ENCODE results near the gene HSF5.

The HSF5 gene

GRCh38 chr17:58382108-58382871, 105.9 kb downstream of the HSF5 start:
- WGBS (ENCODE audit: extremely low coverage, insufficient coverage, insufficient read length) = no CpG with 5 or more reads among the region's 4 CpGs
- Histone ChIP-seq H3K4me1 (ENCODE audit: control insufficient read depth in 1 of 2, insufficient read depth in 2 of 2, low read length in 2 of 2) (peaks cover 21 to 26% of the 10 kb centered on the region in 2 experiments), H3K36me3 (ENCODE audit: control insufficient read depth in 1 of 2, insufficient read depth in 2 of 2, low read length in 2 of 2) (no peaks in the 10 kb centered on the region), H3K4me2 (ENCODE audit: low read length) (no peak overlapping the region), H3K14ac (ENCODE audit: low read length) (no peak overlapping the region), H3K4me3 (ENCODE audit: low read depth, low read length) (no peak overlapping the region), H2BK12ac (ENCODE audit: low read length) (no peak overlapping the region), H2BK5ac (ENCODE audit: low read depth, low read length, poor library complexity) (no peak overlapping the region), H3K9ac (ENCODE audit: low read length) (no peak overlapping the region), H3K4ac (ENCODE audit: low read depth, low read length) (no peak overlapping the region), H3K9me3 (ENCODE audit: insufficient read depth, low read depth, low read length) (no peaks in the 10 kb centered on the region), H2AK5ac (ENCODE audit: low read length) (no peak overlapping the region), H3K18ac (ENCODE audit: low read length) (no peak overlapping the region), H3K27ac (ENCODE audit: low read depth, low read length) (no peak overlapping the region), H2AFZ (ENCODE audit: insufficient read depth, low read length, poor library complexity) (no peak overlapping the region), H4K12ac (ENCODE audit: low read depth, low read length) (no peak overlapping the region), H4K8ac (ENCODE audit: low read depth, low read length) (no peak overlapping the region), H3K79me2 (ENCODE audit: control insufficient read depth, insufficient read depth, low read length, poor library complexity) (no peaks in the 10 kb centered on the region), H3K27me3 (ENCODE audit: insufficient read depth, low read length) (no peaks in the 10 kb centered on the region), H4K91ac (ENCODE audit: low read depth, low read length) (no peak overlapping the region), H3K79me1 (ENCODE audit: low read length) (peaks cover 3% of the 10 kb centered on the region), H2BK120ac (ENCODE audit: insufficient read depth, low read length, poor library complexity) (no peak overlapping the region), H3K23ac (ENCODE audit: low read length) (no peak overlapping the region)
- no peak for DNase-seq

- no peaks in the 10 kb centered on the region for H3K79me2 ChIP-seq (ENCODE audit: control insufficient read depth, insufficient read depth, low read length, poor library complexity)
- H4K8ac ChIP-seq (ENCODE audit: low read depth, low read length) = no peak overlapping the region
- H4K91ac ChIP-seq (ENCODE audit: low read depth, low read length) = no peak overlapping the region
These were observed 106.8 kb downstream of the HSF5 start for GRCh38 chr17:58381124-58382035.

GRCh38 chr17:58380207-58381123, 107.7 kb downstream of the HSF5 start:
- Histone ChIP-seq H2AK5ac (ENCODE audit: low read length) (no peak overlapping the region), H2BK5ac (ENCODE audit: low read depth, low read length, poor library complexity) (no peak overlapping the region)

More at GRCh38 chr17:58381124-58382035, 106.8 kb downstream of the HSF5 start:
- Histone ChIP-seq H3K36me3 (ENCODE audit: control insufficient read depth in 1 of 2, insufficient read depth in 2 of 2, low read length in 2 of 2) (no peaks in the 10 kb centered on the region), H3K9me3 (ENCODE audit: insufficient read depth, low read depth, low read length) (no peaks in the 10 kb centered on the region), H3K4me1 (ENCODE audit: control insufficient read depth in 1 of 2, insufficient read depth in 2 of 2, low read length in 2 of 2) (peaks cover 27 to 35% of the 10 kb centered on the region in 2 experiments), H2AK5ac (ENCODE audit: low read length) (no peak overlapping the region), H3K23ac (ENCODE audit: low read length) (no peak overlapping the region), H3K9ac (ENCODE audit: low read length) (no peak overlapping the region), H3K14ac (ENCODE audit: low read length) (no peak overlapping the region), H3K79me1 (ENCODE audit: low read length) (peaks cover 6% of the 10 kb centered on the region), H2BK5ac (ENCODE audit: low read depth, low read length, poor library complexity) (no peak overlapping the region), H3K4ac (ENCODE audit: low read depth, low read length) (no peak overlapping the region), H2AFZ (ENCODE audit: insufficient read depth, low read length, poor library complexity) (no peak overlapping the region), H2BK12ac (ENCODE audit: low read length) (no peak overlapping the region), H2BK120ac (ENCODE audit: insufficient read depth, low read length, poor library complexity) (no peak overlapping the region), H3K27ac (ENCODE audit: low read depth, low read length) (no peak overlapping the region), H3K4me2 (ENCODE audit: low read length) (no peak overlapping the region), H3K18ac (ENCODE audit: low read length) (no peak overlapping the region), H4K12ac (ENCODE audit: low read depth, low read length) (no peak overlapping the region), H3K27me3 (ENCODE audit: insufficient read depth, low read length) (no peaks in the 10 kb centered on the region), H3K4me3 (ENCODE audit: low read depth, low read length) (no peak overlapping the region)
- DNase-seq = no peak
- no CpG with 5 or more reads among the region's 3 CpGs for WGBS (ENCODE audit: extremely low coverage, insufficient coverage, insufficient read length)

GRCh38 chr17:58379511-58379824, 108.7 kb downstream of the HSF5 start:
- Histone ChIP-seq H3K18ac (ENCODE audit: low read length) (no peak overlapping the region), H4K91ac (ENCODE audit: low read depth, low read length) (no peak overlapping the region), H4K8ac (ENCODE audit: low read depth, low read length) (no peak overlapping the region), H2BK120ac (ENCODE audit: insufficient read depth, low read length, poor library complexity) (no peak overlapping the region), H2AK5ac (ENCODE audit: low read length) (no peak overlapping the region), H3K23ac (ENCODE audit: low read length) (no peak overlapping the region), H2BK12ac (ENCODE audit: low read length) (no peak overlapping the region), H3K9ac (ENCODE audit: low read length) (no peak overlapping the region), H3K14ac (ENCODE audit: low read length) (no peak overlapping the region), H3K4me3 (ENCODE audit: low read depth, low read length) (no peak overlapping the region), H3K4me2 (ENCODE audit: low read length) (no peak overlapping the region), H4K12ac (ENCODE audit: low read depth, low read length) (no peak overlapping the region), H2BK5ac (ENCODE audit: low read depth, low read length, poor library complexity) (no peak overlapping the region), H3K36me3 (ENCODE audit: control insufficient read depth in 1 of 2, insufficient read depth in 2 of 2, low read length in 2 of 2) (no peaks in the 10 kb centered on the region), H3K9me3 (ENCODE audit: insufficient read depth, low read depth, low read length) (no peaks in the 10 kb centered on the region), H2AFZ (ENCODE audit: insufficient read depth, low read length, poor library complexity) (no peak overlapping the region), H3K27me3 (ENCODE audit: insufficient read depth, low read length) (no peaks in the 10 kb centered on the region), H3K4me1 (ENCODE audit: control insufficient read depth in 1 of 2, insufficient read depth in 2 of 2, low read length in 2 of 2) (peaks cover 32 to 43% of the 10 kb centered on the region in 2 experiments), H3K79me1 (ENCODE audit: low read length) (peaks cover 8% of the 10 kb centered on the region), H3K4ac (ENCODE audit: low read depth, low read length) (no peak overlapping the region), H3K27ac (ENCODE audit: low read depth, low read length) (no peak overlapping the region), H3K79me2 (ENCODE audit: control insufficient read depth, insufficient read depth, low read length, poor library complexity) (no peaks in the 10 kb centered on the region)
- no peak for DNase-seq
- WGBS (ENCODE audit: extremely low coverage, insufficient coverage, insufficient read length) = no CpG with 5 or more reads among the region's 3 CpGs

More at GRCh38 chr17:58380207-58381123, 107.7 kb downstream of the HSF5 start:
- Histone ChIP-seq H3K4me3 (ENCODE audit: low read depth, low read length) (no peak overlapping the region), H3K4me2 (ENCODE audit: low read length) (no peak overlapping the region), H2BK120ac (ENCODE audit: insufficient read depth, low read length, poor library complexity) (no peak overlapping the region), H3K4me1 (ENCODE audit: control insufficient read depth in 1 of 2, insufficient read depth in 2 of 2, low read length in 2 of 2) (peaks cover 30 to 39% of the 10 kb centered on the region in 2 experiments), H3K79me1 (ENCODE audit: low read length) (peaks cover 8% of the 10 kb centered on the region), H4K8ac (ENCODE audit: low read depth, low read length) (no peak overlapping the region), H3K9me3 (ENCODE audit: insufficient read depth, low read depth, low read length) (no peaks in the 10 kb centered on the region), H3K27ac (ENCODE audit: low read depth, low read length) (no peak overlapping the region), H4K12ac (ENCODE audit: low read depth, low read length) (no peak overlapping the region), H3K36me3 (ENCODE audit: control insufficient read depth in 1 of 2, insufficient read depth in 2 of 2, low read length in 2 of 2) (no peaks in the 10 kb centered on the region), H3K79me2 (ENCODE audit: control insufficient read depth, insufficient read depth, low read length, poor library complexity) (no peaks in the 10 kb centered on the region), H3K18ac (ENCODE audit: low read length) (no peak overlapping the region), H3K14ac (ENCODE audit: low read length) (no peak overlapping the region), H3K9ac (ENCODE audit: low read length) (no peak overlapping the region), H3K4ac (ENCODE audit: low read depth, low read length) (no peak overlapping the region), H3K27me3 (ENCODE audit: insufficient read depth, low read length) (no peaks in the 10 kb centered on the region), H2BK12ac (ENCODE audit: low read length) (no peak overlapping the region), H2AFZ (ENCODE audit: insufficient read depth, low read length, poor library complexity) (no peak overlapping the region), H3K23ac (ENCODE audit: low read length) (no peak overlapping the region), H4K91ac (ENCODE audit: low read depth, low read length) (no peak overlapping the region)
- DNase-seq = no peak
- no CpG with 5 or more reads among the region's 5 CpGs for WGBS (ENCODE audit: extremely low coverage, insufficient coverage, insufficient read length)

Data from trophoblast cell (in vitro differentiated cells and primary cell).